Measurements from ENCODE around the gene SHISAL1. TPM values are rescaled to one million over a fixed set of nuclear protein-coding genes. Genes with fewer than 3 reads are reported as not detected.

The SHISAL1 gene
- total and polyA plus RNA-seq, 2 donors (not counting 3 experiments of a cell fraction or from before 2014, with no cell fraction given) = 0.01 to 0.07 TPM

DNA sequence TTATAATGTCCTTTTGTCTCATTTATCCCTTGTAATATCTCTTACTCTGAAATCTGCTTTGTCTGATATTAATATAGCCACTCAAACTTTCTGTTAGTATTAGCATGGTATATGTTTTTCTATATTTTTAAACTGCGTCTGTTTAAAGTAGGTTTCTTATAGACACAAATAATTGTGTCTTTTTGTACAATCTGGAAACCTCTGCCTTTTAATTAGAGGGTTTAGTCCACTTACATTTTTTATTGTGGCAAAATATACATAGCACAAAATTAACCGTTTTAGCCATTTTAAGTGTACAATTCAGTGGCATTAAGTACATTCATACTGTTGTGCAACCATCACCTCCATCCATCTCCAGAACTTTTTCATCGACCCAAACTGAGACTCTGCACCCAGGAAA is 103.4 kb downstream of the SHISAL1 start:
- no peaks in the 10 kb centered on the region for H3K27me3 ChIP-seq (ENCODE audit: control insufficient read depth in 2 of 2, insufficient read depth in 2 of 2, low read length in 2 of 2)
- ChIA-PET CTCF (no interaction called here), POLR2A (no interaction called here)
- no TSS peak for BruUV-seq (replicated peaks)
- no peak overlapping the region for H2AFZ ChIP-seq (ENCODE audit: low read depth, low read length)
- no peak overlapping the region for H3K9ac ChIP-seq (replicated peaks; ENCODE audit: extremely low read depth, insufficient read depth, low read length)
- no peak overlapping the region for H3K4me2 ChIP-seq (ENCODE audit: insufficient read depth, low read length)
- no peaks in the 10 kb centered on the region for H4K20me1 ChIP-seq (replicated peaks; ENCODE audit: control insufficient read depth, extremely low read depth, insufficient read depth, low read length)
- TF ChIP-seq CTCF (IDR thresholded peaks at IDR 0.05; ENCODE audit: extremely low read depth in 1 of 2, insufficient read depth in 1 of 2, low read depth in 1 of 2, low read length in 2 of 2) = no peak
- no peak for TF ChIP-seq GATA2 (IDR thresholded peaks at IDR 0.05; ENCODE audit: insufficient read depth, insufficient read length, low read depth, low read length)
- TF ChIP-seq JUN (IDR thresholded peaks at IDR 0.05; ENCODE audit: borderline replicate concordance, insufficient read depth, insufficient read length, low read depth) = no peak
- no peak for TF ChIP-seq POLR2A (IDR thresholded peaks at IDR 0.05; ENCODE audit: low read depth, low read length)
- TF ChIP-seq, protein P1, sequence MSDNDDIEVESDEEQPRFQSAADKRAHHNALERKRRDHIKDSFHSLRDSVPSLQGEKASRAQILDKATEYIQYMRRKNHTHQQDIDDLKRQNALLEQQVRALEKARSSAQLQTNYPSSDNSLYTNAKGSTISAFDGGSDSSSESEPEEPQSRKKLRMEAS (IDR thresholded peaks at IDR 0.05; ENCODE audit: insufficient read depth, insufficient read length) = no peak
- TF ChIP-seq POLR2AphosphoS5 (IDR thresholded peaks at IDR 0.05; ENCODE audit: insufficient read depth, low read depth, low read length) = no peak
- TF ChIP-seq FOS (IDR thresholded peaks at IDR 0.05; ENCODE audit: borderline replicate concordance, insufficient read depth, low read length) = no peak
- TF ChIP-seq EZH2 (IDR thresholded peaks at IDR 0.05; ENCODE audit: borderline replicate concordance, low read depth, low read length, severe bottlenecking) = no peak
- TF ChIP-seq MYC (IDR thresholded peaks at IDR 0.05; ENCODE audit: low read depth, low read length) = no peak
- H3K9me1 ChIP-seq (replicated peaks; ENCODE audit: control insufficient read depth, extremely low read depth, insufficient read depth, low read length) = no peaks in the 10 kb centered on the region
- dilution Hi-C loops (cut with MboI; ENCODE audit: extremely low pct_ligation_motif_present, low sequenced_read_pairs) = no loop called here
- no peaks in the 10 kb centered on the region for H3K36me3 ChIP-seq (ENCODE audit: control insufficient read depth in 2 of 2, extremely low read depth in 1 of 2, insufficient read depth in 2 of 2, low read length in 2 of 2)
- FAIRE-seq (no peak), DNase-seq (ENCODE audit: low read depth, low spot score) (no peak)
- H3K4me3 ChIP-seq (replicated peaks in 1 of 3; ENCODE audit: insufficient read depth in 1 of 3, low read depth in 1 of 3, low read length in 3 of 3) = no peak overlapping the region
- H3K9me3 ChIP-seq (replicated peaks; ENCODE audit: control insufficient read depth, insufficient read depth, low read length) = no peaks in the 10 kb centered on the region
- H3K79me2 ChIP-seq (ENCODE audit: control insufficient read depth, insufficient read depth, low read length) = no peaks in the 10 kb centered on the region
- H3K27ac ChIP-seq (ENCODE audit: insufficient read depth, low read depth, low read length) = no peak overlapping the region
- intact Hi-C loops (cut with micrococcal nuclease) = no loop called here
- H3K4me1 ChIP-seq (ENCODE audit: control insufficient read depth, extremely low read depth, insufficient read depth, low read length) = no peaks in the 10 kb centered on the region
